Activated gamma-delta T cell treated with anti-CD3 and anti-CD28 coated beads, Interleukin-2, amount 50 U/mL, for 16 hours (primary cell): ENCODE results near the gene IL17REL.
A peak's percentile ranks its signal among the peaks of the same experiment; 100 is the strongest.

Experiments used
- DNase-seq: peaks from one replicate; pipeline ENCODE4 v3.0.0-alpha.2; 2020; ENCODE audit warnings: low read depth

IL17REL gene

DNA sequence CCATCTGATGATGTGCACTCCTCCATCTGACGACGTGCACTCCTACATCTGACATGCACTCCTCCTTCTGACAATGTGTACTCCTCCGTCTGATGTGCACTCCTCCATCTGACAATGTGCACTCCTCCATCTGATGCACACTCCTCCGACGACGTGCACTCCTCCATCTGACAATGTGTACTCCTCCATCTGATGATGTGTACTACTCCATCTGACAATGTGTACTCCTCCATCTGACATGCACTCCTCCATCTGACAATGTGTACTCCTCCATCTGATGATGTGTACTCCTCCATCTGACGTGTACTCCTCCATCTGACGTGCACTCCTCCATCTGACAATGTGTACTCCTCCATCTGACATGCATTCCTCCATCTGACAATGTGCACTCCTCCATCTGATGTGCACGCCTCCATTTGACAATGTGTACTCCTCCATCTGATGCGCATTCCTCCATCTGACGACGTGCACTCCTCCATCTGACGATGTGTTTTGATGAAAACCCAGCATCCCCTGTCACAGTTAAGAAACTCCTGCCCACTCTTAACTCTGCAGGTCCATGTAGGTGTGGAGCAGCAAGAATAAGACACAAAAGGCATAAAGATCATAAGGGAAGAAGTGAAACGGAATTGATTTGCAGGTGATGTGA lies 9.7 kb upstream of the IL17REL start:
- DNase-seq: no peak

DNA sequence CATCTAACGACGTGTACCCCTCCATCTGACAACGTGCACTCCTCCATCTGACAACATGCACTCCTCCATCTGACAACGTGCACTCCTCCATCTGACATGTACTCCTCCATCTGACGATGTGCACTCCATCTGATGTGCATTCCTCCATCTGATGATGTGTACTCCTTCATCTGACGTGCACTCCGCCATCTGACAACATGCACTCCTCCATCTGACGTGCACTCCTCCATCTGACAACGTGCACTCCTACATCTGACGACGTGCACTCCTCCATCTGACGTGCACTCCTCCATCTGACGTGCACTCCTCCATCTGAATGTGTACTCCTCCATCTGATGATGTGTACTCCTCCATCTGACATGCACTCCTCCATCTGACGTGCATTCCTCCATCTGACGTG lies 8.0 kb upstream of the IL17REL start:
- no peak for DNase-seq

DNA sequence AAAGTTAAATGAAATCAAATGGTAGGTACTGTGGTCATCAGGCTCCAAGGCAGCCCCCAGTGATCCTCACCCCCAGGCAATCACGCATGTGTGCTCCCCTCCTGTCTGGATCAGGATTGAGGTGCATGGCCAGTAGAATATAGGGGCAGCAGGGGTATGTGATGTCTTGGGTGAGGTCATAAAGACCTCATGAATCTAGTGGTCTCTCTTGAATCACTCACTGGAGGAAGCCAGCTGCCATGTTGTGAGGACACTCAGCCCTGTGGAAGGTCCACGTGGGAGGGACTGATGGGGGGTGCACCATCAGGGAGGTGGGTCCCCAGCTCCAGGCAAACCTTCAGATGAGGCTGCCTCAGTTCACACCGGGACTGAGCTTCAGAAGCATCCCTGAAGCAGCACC lies 6.8 kb upstream of the IL17REL start:
- no peak for DNase-seq

DNA sequence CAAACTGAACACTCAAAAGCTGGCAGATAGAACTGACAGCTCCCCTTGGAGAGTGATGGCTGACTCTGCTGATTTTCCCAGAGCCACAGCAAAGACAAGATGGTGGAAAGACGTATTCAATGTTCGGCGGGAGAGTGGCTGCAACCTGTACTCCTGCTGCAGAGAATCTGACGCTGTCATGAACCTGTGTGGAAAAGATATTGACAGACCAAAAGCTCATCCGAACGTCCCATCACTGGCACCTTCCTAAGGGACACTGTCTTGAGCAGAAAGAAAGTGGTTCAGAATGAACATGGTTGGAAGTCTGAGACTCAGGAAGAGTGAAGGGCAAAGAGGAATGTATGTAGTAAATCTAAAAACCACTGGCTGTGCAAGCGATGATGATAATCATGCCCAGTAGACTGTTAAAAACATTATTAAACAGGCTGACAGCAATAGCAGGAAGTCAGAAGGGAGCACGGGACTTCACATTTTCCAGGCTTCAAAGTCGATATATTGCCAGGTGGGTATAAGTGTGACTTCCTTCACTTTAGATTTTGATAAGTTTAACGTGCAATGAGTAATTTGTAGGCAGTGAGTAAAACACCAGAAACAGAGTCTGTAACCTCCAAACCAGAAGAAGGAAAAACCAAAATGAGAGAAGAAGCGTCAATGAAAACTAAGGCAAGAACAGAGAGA lies 6.2 kb upstream of the IL17REL start:
- no peak for DNase-seq

DNA sequence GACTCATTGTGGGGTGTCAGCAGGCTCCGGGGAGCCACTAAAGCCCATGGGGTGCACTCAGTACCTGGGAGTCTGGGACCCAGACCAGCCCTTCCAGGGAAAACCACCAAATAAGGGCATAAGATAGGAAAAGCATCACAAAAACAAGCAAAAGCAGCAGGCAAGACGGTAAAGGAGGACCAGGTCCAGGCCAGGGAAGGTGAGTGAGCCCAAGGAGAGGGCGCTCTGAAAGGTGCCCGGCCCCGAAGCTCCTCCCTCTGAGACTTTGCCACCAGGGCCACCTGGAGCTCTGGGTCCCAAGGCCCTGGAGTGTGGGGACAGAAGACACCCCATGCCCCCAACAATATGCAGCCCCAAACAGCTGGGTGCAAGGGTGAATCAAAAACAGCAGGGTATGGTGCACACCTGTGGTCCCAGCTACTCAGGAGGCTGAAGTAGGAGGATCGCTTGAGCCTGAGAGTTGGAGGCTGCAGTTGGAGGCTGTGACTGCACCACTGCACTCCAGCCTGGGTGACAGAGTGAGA lies 5.2 kb upstream of the IL17REL start:
- no peak for DNase-seq

DNA sequence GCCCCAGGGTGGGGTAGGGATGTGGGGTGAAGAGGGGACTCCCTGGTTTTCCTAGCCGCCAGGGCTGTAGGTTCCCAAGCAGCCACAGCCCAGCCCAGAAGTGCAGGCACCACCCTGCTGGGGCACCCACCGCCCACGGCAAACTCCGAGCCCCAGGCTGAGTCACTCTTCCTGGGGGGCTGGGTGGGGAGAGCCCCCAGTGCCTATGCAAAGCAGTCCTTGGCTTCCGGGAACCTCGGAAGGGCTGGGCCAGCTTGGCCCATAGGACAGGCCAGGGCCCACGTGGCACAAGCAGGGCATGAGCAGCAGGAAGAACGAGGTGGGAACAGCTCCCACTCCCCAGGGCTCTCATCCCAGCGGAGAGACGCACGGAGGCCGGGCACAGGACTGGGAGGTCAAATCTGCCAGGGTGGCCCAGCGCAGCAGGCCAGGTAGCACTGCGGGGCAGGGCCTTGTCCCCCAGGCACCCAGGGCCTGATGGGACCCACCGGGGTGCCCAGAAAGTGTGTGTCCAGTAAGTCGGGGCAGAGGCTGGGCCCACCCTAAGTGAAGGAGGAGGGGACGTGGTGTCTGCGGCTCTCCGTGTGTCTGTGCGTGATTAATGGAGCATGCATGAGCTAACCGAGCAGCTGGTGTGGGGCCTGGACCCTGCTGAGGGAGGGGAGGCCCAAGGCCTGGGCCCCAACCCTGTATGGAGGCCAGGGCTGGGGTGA lies 4.6 kb upstream of the IL17REL start:
- DNase-seq: peak; percentile 71

DNA sequence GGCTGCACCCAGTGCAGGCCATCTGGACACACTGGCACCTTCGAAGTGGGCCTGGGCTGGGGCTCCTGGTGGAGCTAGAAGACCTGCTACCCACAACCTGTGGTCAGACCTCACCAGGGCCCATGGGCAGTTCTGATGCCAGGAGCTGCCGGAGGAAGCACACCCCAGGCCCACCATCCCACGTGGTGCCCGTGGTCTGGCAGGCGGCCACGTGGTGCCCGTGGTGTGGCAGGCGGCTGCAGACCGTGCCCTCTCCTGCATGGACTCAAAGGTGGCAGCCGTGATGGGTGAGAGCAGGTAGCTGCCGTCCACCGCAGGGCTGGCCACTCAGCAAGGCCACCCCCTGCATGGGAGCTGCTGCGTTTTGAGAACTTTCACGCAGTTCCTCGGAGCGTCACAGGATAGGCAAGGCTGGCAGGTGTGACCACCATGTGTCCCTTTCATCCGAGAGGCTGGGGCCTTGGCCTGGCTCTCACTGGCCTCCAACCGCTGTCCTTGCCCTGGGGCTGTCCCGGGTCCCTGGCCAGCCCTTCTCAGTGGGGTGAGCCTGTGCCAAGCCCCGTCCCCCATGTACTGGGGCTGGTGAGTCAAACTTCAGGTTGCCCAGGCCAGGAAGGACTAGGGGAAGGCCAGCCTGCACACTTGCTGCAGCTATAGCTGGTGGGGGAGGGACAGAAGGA lies 3.9 kb upstream of the IL17REL start:
- no peak for DNase-seq

DNA sequence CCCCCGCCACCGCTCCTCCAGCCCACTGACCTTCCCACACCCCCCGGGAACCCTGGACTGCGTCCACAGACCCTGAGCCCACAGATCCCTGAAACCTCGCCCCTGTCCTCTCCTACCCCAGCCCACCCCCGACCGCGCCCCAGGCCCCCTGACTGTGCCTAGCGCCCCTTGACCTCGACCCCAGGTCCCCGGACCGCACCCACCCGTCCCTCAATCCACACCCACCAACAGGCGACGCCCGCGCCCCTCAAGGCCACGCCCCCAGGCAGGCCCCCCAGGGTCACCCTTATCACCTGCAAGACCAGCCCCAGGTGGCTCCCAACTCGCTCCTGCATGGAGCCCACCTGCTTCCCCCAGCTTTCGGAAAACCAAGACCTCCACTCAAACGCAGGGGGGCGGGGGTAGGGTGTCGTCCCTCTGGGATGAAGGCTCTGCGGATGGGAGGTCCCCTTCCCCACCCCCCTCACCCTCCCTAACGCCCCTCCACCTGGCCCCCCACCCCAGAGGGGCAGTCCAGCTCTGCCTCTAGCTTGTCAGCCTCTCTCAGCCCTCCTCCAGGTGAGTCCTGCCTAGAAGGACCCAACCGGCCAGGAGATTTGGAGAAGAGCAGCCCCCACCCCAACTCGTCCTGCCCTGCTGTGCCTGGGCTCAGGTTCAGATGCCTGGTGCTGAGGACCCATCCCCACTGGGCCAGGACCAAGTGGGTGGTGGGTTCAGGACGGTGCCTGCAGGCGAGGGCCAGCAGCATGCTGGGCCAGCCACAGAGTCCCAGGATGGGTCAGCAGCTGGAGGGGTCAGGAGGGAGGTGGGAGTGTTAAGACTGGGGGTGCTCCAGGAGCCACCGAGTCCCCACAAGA lies 3.1 kb upstream of the IL17REL start:
- DNase-seq: no peak

DNA sequence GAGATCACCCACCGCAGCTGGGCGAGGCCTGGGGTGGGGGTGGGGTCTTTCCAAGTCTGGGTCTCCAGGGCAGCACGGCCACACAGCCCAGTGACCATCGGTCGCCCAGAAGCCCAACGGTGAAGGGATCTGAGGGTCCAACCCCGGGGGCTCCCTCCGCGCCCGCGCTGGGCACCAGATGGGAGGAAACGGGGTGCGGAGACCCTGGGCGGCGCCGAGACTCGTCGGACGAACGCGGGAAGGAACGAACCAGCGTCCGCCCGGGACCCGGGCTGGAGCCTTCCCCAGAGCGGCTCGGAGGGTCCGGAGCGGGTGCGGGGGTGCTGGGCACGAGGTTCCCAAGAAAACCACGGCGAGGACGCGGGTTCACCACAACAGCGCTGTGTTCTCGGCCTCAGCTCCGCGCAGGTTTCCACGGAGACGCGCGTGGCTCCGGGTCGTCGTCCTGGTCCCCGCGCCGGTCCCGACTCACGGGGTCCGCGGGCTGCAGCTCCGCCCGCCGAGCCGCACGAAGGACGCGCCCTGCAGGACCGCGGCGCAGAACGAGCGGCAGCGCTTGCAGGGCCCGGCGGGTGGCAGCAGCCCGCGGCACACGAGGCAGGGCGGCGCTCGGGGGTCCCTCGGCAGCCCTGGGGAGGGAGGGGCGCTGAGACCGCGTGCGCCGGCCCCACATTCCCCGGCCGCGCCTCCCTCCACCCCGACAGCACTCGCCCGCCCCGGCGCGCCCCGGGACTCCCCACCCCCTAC lies 2.3 kb upstream of the IL17REL start:
- DNase-seq: no peak

DNA sequence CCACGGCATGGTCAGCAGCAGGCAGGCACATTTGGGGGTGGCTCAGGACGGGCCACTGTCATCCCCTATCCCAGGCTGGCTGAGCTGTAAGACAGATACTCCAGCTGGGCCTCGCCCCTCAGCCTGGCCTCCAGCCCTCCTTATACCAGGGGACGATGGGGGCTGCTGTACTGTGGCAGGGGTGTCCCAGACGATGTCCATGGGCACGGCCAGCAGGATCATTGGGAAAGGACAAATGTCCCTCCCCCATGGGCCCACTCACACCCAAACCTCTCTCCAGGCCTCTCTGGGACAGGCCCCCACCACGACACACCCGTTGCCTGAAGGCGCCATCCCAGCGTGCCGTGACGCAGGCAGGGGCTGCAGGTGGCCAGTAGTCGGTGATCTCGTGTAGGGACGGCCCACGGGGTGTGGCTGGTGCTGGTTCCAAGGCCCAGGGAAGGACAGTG lies 1.5 kb upstream of the IL17REL start:
- DNase-seq: no peak

DNA sequence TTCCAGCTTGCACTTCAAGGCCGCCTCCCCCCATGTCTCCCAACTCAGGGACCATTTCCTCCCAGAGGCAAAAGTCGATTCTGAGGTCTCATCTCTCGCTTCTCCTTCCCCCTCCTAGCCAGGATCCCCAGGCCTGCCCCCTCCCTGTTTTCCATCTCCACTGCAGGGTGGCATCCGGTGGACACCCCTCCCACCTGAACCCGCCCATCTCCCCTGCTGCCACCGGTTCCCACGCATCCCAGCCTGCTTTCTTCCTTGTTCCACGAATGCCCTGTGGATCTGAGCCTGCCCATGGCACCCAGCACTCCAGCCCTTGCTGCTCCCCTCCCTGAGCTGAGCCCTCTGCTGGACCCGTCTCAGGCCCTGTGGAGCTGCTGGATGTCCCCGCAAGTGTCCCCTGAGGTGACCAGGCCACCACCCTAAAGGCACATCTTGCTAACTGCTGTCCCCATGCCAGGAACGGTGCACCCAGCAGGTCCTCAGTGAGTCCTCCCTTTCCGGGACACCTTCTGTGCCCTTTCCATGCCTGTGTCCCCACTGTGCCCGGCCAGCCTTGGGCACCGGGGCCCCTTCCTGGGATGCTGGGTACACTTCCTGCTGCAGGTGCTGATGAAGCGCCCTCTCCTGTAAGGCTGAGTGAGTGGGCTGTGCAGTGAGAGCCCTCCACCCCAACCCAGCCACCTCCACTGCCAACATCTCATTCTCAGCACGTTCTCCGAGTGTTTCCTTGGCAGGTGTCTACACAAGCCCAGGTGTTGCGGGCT lies 936 bp downstream of the IL17REL start:
- no peak for DNase-seq

DNA sequence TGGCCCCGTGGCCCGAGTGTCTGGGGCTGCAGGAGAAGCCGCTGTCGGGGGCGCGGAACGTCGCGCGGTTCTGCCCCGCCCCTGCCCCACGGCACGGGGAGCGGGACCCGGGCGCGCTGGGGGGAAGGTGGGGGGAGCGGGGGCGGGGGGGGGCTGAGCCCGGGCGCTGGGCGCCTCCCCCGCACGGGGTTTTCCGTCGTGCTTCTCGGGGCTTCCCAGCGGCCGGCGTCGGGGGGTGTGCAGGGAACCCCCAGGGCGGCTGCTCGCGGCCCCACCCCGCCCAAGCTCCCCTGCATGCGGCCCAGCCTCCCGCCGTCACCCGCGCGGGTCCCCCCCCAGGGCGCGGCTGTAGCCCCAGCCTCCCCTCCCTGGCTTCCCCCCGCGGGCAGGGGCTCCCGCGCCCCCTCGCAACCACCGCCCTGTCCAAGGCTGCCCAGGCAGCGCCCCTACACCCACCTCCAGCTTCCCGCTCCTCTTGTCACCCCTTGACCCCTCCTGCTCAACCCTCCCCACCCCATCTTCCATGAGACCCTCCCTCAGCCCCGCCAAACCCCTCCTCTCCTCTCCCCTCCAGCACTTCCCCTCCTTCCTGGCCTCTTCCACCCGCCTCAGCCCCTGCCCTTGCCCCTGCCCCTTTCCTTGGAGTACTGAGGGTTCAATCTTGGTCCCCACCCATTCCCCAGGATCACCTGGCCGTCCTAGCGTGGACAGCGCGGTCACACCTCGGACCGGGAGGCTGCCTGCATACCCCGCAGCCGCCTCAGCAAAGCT lies 1.7 kb downstream of the IL17REL start:
- DNase-seq: peak; percentile 65

DNA sequence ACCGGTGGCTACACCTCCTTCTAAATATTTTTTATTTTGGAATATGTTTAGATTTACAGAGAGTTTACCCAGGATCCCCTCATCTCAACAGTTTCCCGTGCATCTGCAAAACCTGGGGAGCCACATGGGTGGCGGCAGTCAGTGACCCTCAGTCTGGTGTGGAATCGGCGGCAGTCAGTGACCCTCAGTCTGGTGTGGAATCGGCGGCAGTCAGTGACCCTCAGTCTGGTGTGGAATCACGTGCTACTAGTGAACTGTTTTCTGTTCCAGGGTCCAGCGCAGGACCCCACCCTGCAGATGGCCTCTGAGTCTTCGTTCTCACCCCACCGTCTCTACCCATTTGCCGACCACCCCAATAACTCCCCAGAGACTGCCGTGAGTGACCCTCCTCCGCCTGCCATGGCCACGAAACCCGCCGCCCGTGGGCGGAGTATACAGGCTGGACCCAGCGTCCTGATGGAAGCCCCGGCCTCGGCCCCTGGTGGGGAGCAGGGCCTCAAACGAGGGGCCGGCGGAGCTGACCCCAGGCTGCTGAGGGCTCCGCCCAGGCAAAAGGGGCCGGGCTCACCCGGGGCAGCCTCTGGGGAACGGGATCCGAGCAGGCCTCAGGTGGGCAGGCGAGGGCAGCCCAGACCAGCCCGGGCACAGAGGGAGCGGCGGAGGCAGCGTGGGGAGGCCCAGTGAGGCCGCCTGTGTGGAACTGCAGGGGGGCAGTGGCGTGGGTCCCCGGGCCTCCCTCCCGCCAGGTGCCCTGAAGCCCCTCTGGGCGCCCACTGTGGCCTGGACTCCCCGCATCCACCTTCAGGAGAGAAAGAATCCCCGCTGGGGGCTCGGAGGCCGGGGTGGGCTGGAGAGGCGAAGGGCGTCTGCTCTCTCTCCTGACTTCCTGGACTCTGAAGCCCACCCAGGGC lies 2.5 kb downstream of the IL17REL start:
- no peak for DNase-seq

DNA sequence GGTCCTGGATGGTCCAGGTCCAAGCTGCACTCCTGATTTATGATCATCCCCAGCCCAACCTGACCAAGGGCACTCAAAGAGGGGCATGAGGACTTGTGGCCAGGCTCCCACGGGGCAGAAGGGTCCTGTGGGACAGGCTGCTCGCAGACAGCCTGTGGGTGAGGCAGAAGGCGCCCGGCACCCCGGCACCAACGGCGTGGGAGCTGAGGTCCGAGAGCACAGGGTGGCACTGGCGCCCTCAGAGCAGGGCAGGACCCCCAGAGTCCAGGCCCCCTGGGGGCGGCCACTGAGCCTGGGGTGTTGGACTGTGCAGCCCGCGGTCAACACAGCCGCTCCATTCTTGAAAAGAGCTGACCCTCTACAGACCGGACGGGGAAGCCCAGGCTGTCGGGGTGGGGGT lies 3.3 kb downstream of the IL17REL start:
- DNase-seq: no peak

DNA sequence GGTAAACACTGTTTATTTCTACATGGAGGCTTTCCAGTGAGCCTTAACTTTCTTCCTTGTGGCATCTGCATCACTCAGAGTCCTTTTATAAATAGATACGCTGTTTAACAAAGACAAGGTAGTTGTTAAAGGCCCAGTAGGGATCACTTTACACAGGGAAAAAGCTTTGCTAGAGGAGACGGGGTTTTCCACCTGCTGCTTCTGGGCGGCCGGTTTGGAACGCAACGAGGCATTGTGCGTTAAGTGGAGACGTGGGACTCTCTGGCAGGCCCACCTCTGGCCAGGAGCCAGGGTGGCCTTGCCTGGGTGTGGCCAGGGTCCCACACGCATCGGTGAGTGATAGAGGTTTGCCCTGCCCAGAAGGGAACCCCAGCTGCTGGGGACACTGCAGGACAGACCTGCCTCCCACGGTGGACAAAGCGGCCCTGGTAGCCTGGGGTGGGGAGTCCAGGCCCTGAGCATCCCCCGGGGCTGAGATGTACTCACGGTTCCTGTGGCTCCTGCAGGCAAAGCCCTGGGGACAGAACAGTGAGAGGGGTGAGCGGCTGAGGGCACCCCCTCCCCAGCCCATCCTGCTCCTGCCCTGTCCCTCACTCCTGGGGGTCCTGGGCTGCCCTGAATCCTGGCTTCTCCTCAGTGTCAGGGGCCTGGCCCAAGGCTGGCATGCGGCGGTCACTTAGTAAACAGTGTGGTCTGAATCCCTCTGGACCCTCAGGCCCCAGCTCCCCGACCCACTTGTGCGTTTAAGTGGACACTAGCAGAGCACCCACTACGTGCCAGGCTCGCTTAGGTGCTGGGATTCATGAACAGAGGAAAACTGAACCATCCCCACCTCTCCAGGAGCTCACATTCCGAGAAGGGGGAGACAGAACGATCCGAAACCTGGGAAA lies 4.2 kb downstream of the IL17REL start:
- no peak for DNase-seq

DNA sequence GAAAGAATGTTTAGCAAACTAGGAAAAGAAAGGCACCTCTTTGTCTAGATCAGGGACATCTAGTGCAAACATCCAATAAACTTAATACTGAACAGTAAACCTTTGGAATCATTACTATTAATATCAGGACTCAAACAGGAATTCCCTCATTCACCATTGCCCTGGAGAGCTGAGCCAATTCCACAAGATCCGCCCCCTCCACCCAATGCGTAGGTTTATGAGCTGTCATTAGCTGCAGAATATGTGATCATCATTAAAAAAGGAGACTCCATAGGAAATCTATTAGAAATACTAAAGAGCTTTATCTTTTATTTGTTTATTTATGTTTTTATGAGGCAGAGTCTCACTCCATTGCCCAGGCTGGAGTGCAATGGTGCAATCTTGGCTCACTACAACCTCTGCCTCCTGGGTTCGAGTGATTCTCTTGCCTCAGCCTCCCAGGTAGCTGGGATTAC lies 5.5 kb downstream of the IL17REL start:
- DNase-seq: no peak

DNA sequence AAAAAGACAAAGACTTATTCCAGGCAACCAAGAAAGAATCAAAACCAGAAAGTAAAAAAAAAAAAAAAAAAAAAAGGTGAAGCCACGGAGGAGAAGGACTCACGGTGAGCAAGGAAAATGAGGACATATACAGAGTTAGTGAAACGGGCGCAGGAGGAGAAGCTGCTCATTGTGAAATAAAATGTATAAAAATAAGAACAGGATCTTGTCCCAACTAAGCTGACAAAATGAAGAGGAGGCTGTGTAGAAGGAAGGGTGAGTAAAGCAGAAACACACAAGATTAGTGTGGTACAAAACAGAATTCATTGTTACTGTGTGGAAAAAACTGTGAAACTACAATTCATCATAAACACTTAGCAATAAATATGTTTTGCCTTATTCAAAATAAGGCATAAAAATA lies 7.6 kb downstream of the IL17REL start:
- DNase-seq: no peak
